HepG2 (cell line): Measurements from ENCODE around the gene CFAP69. TPM values are rescaled to one million over a fixed set of nuclear protein-coding genes. Genes with fewer than 3 reads are reported as not detected.
A peak's percentile ranks its signal among the peaks of the same experiment; 100 is the strongest.

Experiments
- ATF3 ChIP-seq: sonication (generic); formaldehyde crosslinking; IDR thresholded peaks from 2 replicates; pipeline ENCODE4 v1.4.0; 2020; ENCODE audit warnings: missing genetic modification reagents
- CBX2 ChIP-seq, 2 experiments: fragments of 200-600 bp in 1 of 2; sonication (generic); formaldehyde crosslinking in 1 of 2; IDR thresholded peaks; 2 replicates each; pipeline versions ENCODE4 v1.7.0 to v1.8.1; 2018 to 2022; ENCODE audit warnings: low read depth in 2 of 2, low read length in 1 of 2, mild to moderate bottlenecking in 1 of 2, missing genetic modification reagents in 1 of 2
- HNRNPK ChIP-seq: fragments of 200-400 bp; formaldehyde crosslinking; IDR thresholded peaks from 2 replicates; pipeline ENCODE4 v1.6.1; 2018; ENCODE audit warnings: low read length, low read depth, moderate library complexity, mild to moderate bottlenecking; ENCODE audit not compliant: poor library complexity, severe bottlenecking
- KMT2B ChIP-seq: IDR thresholded peaks from 2 replicates; pipeline ENCODE4 v1.6.1; 2016; ENCODE audit warnings: missing genetic modification reagents, missing compliant biosample characterization
- MAFG ChIP-seq: sonication (generic); formaldehyde crosslinking; IDR thresholded peaks from 2 replicates; pipeline ENCODE4 v1.5.1; 2020; ENCODE audit warnings: mild to moderate bottlenecking, missing genetic modification reagents
- NR2F1 ChIP-seq, 2 experiments: fragments of 450-650 bp in 1 of 2; formaldehyde crosslinking in 1 of 2; IDR thresholded peaks; 2 replicates each; pipeline versions ENCODE4 v1.5.0 to v1.6.1; 2016 to 2020; ENCODE audit warnings: mild to moderate bottlenecking in 1 of 2, missing compliant biosample characterization in 1 of 2, missing genetic modification reagents in 1 of 2, moderate library complexity in 1 of 2
- PPARG ChIP-seq: conservative IDR thresholded peaks from 2 replicates; pipeline ENCODE4 v1.6.1; 2016; ENCODE audit warnings: missing biosample characterization, missing genetic modification reagents
- SAFB2 ChIP-seq: sonication (generic); formaldehyde crosslinking; IDR thresholded peaks from 2 replicates; pipeline ENCODE4 v1.5.1; 2020; ENCODE audit warnings: missing genetic modification reagents, low read depth, mild to moderate bottlenecking, borderline replicate concordance
- SOX5 ChIP-seq: IDR thresholded peaks from 2 replicates; pipeline ENCODE4 v1.6.1; 2016; ENCODE audit warnings: borderline replicate concordance
- TARDBP ChIP-seq: sonication (generic); formaldehyde crosslinking; IDR thresholded peaks from 2 replicates; pipeline ENCODE4 v1.8.0; 2022; ENCODE audit warnings: mild to moderate bottlenecking, missing genetic modification reagents
- THAP11 ChIP-seq: IDR thresholded peaks from 2 replicates; pipeline ENCODE4 v1.6.1; 2016; ENCODE audit warnings: missing biosample characterization, missing genetic modification reagents
- ZNF10 ChIP-seq: sonication (generic); formaldehyde crosslinking; IDR thresholded peaks from 2 replicates; pipeline ENCODE4 v1.4.0; 2020; ENCODE audit warnings: mild to moderate bottlenecking, low read depth, missing genetic modification reagents, borderline replicate concordance
- ZNF460 ChIP-seq: sonication (generic); formaldehyde crosslinking; IDR thresholded peaks from 2 replicates; pipeline ENCODE4 v1.5.1; 2020; ENCODE audit warnings: missing genetic modification reagents, mild to moderate bottlenecking, borderline replicate concordance
- ZNF530 ChIP-seq: sonication (generic); formaldehyde crosslinking; IDR thresholded peaks from 2 replicates; pipeline ENCODE4 v1.5.0; 2020; ENCODE audit warnings: low read depth, mild to moderate bottlenecking, missing genetic modification reagents
- ZNF549 ChIP-seq: sonication (generic); formaldehyde crosslinking; IDR thresholded peaks from 2 replicates; pipeline ENCODE4 v1.5.0; 2020; ENCODE audit warnings: missing genetic modification reagents
- ZNF550 ChIP-seq: sonication (generic); formaldehyde crosslinking; IDR thresholded peaks from 2 replicates; pipeline ENCODE4 v1.4.0; 2020; ENCODE audit warnings: mild to moderate bottlenecking, missing genetic modification reagents, borderline replicate concordance
- ZNF691 ChIP-seq: sonication (generic); formaldehyde crosslinking; IDR thresholded peaks from 2 replicates; pipeline ENCODE4 v1.4.0; 2020; ENCODE audit warnings: missing genetic modification reagents, low read depth, mild to moderate bottlenecking, borderline replicate concordance
- ZNF710 ChIP-seq: sonication (generic); formaldehyde crosslinking; IDR thresholded peaks from 2 replicates; pipeline ENCODE4 v1.5.0; 2020; ENCODE audit warnings: mild to moderate bottlenecking, missing genetic modification reagents, borderline replicate concordance
- polyA plus RNA-seq, 8 experiments: library from polyadenylated mRNA; depleted of rRNA in 3 of 8; stranded (reverse) in 7 of 8; unstranded in 1 of 8; fragments of >200 nt; fragmentation: Illumina TruSeq in 4 of 8; extraction: Trizol in 4 of 8; gene quantifications; 2 replicates each; pipeline versions ENCODE4 v1.2.1 to v1.2.3, GENCODE V29; 2011 to 2016; ENCODE audit warnings: low read depth in 4 of 8, missing spikeins in 1 of 8, mixed read lengths in 1 of 8; ENCODE audit not compliant: insufficient read depth in 1 of 8
- total RNA-seq, 5 experiments: library from RNA; depleted of rRNA; stranded (reverse); fragments of >200 nt; fragmentation: Illumina TruSeq; extraction: Trizol; gene quantifications; 2 replicates each; pipeline ENCODE4 v1.2.3, GENCODE V29; 2016; ENCODE audit warnings: low read depth in 1 of 5
- TF ChIP-seq, protein P1 (sequence below): sonication (generic); formaldehyde crosslinking; IDR thresholded peaks from 2 replicates; pipeline ENCODE4 v1.4.0; 2020; ENCODE audit warnings: missing genetic modification reagents, borderline replicate concordance
- TF ChIP-seq, protein P2 (sequence below): sonication (generic); formaldehyde crosslinking; IDR thresholded peaks from 2 replicates; pipeline ENCODE4 v1.5.0; 2020; ENCODE audit warnings: mild to moderate bottlenecking, missing genetic modification reagents, moderate library complexity
- TF ChIP-seq, protein P3 (sequence below): sonication (generic); formaldehyde crosslinking; IDR thresholded peaks from 2 replicates; pipeline ENCODE4 v1.8.0; 2022; ENCODE audit warnings: missing genetic modification reagents, mild to moderate bottlenecking, inconsistent platforms, borderline replicate concordance

CFAP69 gene
- total and polyA plus RNA-seq, 2 of the 13 experiments (the other 11 are each of a cell fraction or from before 2014, with no cell fraction given) = 2.2 to 4.0 TPM

GRCh38 chr7:90210475-90210874, 34.5 kb upstream of the CFAP69 start (continued):
- TF ChIP-seq ATF3 (CRISPR knock-in tag) = no peak
- TF ChIP-seq HNRNPK = no peak
- TF ChIP-seq NR2F1 (CRISPR knock-in tag; IDR thresholded peaks at IDR 0.05) = 0 out of 4 replicates have a peak, but pooled peaks of 1 of the 2 experiments have one; percentile 7
- no peak for TF ChIP-seq ZNF460 (CRISPR knock-in tag)
- TF ChIP-seq CBX2 (IDR thresholded peaks at IDR 0.05; ENCODE audit: low read depth, low read length) = no peak
- no peak for TF ChIP-seq CBX2 (CRISPR knock-in tag; IDR thresholded peaks at IDR 0.05; ENCODE audit: low read depth)
- peak; percentile 84 for TF ChIP-seq SOX5 (CRISPR knock-in tag)
- TF ChIP-seq, protein P1, sequence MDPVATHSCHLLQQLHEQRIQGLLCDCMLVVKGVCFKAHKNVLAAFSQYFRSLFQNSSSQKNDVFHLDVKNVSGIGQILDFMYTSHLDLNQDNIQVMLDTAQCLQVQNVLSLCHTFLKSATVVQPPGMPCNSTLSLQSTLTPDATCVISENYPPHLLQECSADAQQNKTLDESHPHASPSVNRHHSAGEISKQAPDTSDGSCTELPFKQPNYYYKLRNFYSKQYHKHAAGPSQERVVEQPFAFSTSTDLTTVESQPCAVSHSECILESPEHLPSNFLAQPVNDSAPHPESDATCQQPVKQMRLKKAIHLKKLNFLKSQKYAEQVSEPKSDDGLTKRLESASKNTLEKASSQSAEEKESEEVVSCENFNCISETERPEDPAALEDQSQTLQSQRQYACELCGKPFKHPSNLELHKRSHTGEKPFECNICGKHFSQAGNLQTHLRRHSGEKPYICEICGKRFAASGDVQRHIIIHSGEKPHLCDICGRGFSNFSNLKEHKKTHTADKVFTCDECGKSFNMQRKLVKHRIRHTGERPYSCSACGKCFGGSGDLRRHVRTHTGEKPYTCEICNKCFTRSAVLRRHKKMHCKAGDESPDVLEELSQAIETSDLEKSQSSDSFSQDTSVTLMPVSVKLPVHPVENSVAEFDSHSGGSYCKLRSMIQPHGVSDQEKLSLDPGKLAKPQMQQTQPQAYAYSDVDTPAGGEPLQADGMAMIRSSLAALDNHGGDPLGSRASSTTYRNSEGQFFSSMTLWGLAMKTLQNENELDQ = no peak
- no peak for TF ChIP-seq ZNF550
- no peak for TF ChIP-seq SAFB2 (CRISPR knock-in tag)
- TF ChIP-seq MAFG (CRISPR knock-in tag) = no peak
- no peak for TF ChIP-seq ZNF710 (CRISPR knock-in tag)
- no peak for TF ChIP-seq KMT2B (CRISPR knock-in tag)
- no peak for TF ChIP-seq ZNF530 (CRISPR knock-in tag)
- TF ChIP-seq THAP11 (CRISPR knock-in tag) = no peak
- TF ChIP-seq TARDBP (CRISPR knock-in tag) = no peak
- TF ChIP-seq, protein P2, sequence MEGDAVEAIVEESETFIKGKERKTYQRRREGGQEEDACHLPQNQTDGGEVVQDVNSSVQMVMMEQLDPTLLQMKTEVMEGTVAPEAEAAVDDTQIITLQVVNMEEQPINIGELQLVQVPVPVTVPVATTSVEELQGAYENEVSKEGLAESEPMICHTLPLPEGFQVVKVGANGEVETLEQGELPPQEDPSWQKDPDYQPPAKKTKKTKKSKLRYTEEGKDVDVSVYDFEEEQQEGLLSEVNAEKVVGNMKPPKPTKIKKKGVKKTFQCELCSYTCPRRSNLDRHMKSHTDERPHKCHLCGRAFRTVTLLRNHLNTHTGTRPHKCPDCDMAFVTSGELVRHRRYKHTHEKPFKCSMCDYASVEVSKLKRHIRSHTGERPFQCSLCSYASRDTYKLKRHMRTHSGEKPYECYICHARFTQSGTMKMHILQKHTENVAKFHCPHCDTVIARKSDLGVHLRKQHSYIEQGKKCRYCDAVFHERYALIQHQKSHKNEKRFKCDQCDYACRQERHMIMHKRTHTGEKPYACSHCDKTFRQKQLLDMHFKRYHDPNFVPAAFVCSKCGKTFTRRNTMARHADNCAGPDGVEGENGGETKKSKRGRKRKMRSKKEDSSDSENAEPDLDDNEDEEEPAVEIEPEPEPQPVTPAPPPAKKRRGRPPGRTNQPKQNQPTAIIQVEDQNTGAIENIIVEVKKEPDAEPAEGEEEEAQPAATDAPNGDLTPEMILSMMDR = no peak
- no peak for TF ChIP-seq ZNF10 (CRISPR knock-in tag)
- no peak for TF ChIP-seq ZNF691 (CRISPR knock-in tag)
- TF ChIP-seq ZNF549 (CRISPR knock-in tag) = no peak
- TF ChIP-seq PPARG (CRISPR knock-in tag) = peak; percentile 53
- TF ChIP-seq, protein P3, sequence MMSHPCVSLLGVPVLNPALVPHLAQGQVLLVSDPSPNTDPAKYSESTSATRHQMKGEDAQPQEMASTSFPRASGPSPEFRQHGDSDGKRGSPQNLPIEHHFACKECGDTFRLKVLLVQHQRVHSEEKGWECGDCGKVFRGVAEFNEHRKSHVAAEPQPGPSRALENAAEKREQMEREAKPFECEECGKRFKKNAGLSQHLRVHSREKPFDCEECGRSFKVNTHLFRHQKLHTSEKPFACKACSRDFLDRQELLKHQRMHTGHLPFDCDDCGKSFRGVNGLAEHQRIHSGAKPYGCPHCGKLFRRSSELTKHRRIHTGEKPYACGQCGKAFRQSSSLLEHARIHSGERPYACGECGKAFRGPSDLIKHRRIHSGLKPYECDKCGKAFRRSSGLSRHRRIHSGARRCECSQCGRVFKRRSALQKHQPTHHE = no peak
